Measurements from ENCODE around the gene MAN1C1.

DNA sequence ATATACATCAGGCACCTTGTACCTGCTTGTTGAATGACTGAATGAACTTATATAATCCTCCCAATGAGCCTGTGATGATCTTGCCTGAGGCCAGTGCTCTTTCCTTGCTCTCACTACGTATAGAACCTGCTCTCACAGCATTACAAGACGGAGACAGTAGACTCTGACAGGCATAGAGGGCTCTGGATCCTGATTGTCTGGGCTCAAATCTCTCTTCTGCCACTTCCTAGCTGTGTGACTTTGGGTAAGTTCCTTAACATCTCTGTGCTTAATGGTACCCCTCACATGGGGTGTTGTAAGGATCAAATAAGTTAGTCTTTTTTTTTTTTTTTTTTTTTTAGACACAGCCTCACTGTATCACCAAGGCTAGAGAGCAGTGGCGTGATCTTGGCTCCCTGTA is 4.2 kb upstream of the MAN1C1 start:
- TF ChIP-seq, protein P1, sequence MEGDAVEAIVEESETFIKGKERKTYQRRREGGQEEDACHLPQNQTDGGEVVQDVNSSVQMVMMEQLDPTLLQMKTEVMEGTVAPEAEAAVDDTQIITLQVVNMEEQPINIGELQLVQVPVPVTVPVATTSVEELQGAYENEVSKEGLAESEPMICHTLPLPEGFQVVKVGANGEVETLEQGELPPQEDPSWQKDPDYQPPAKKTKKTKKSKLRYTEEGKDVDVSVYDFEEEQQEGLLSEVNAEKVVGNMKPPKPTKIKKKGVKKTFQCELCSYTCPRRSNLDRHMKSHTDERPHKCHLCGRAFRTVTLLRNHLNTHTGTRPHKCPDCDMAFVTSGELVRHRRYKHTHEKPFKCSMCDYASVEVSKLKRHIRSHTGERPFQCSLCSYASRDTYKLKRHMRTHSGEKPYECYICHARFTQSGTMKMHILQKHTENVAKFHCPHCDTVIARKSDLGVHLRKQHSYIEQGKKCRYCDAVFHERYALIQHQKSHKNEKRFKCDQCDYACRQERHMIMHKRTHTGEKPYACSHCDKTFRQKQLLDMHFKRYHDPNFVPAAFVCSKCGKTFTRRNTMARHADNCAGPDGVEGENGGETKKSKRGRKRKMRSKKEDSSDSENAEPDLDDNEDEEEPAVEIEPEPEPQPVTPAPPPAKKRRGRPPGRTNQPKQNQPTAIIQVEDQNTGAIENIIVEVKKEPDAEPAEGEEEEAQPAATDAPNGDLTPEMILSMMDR (conservative IDR thresholded peaks at IDR 0.05; ENCODE audit: low read depth, low read length), result no peak
- TF ChIP-seq EZH2 (IDR thresholded peaks at IDR 0.05; ENCODE audit: low read length, unreplicated experiment), result no peak
- no peak for TF ChIP-seq EZH2phosphoT487 (IDR thresholded peaks at IDR 0.05; ENCODE audit: borderline replicate concordance, low read length)
